ENCODE data around the gene DCAF4.

The DCAF4 gene

GRCh38 chr14:72891666-72892102 lies 34.6 kb upstream of the DCAF4 start:
- H3K36me3 Mint-ChIP-seq, result peaks cover 4% of the 10 kb centered on the region
- peak overlapping the region; percentile 98 for H3K4me3 Mint-ChIP-seq
- peaks cover 42% of the 10 kb centered on the region for H3K4me1 Mint-ChIP-seq
- ATAC-seq, result no peak
- no peaks in the 10 kb centered on the region for H3K27me3 Mint-ChIP-seq
- H3K27ac Mint-ChIP-seq, result peak overlapping the region; percentile 82
- peaks cover 3% of the 10 kb centered on the region for H3K9me3 Mint-ChIP-seq

GRCh38 chr14:72892103-72892878 lies 34.0 kb upstream of the DCAF4 start:
- H3K27me3 Mint-ChIP-seq, result no peaks in the 10 kb centered on the region

GRCh38 chr14:72892879-72893635 lies 33.2 kb upstream of the DCAF4 start:
- H3K27me3 Mint-ChIP-seq, result no peaks in the 10 kb centered on the region
- peak; percentile 31 for ATAC-seq

More at GRCh38 chr14:72892103-72892878, 34.0 kb upstream of the DCAF4 start:
- no peak for ATAC-seq
- Mint-ChIP-seq H3K9me3 (no peaks in the 10 kb centered on the region), H3K36me3 (peaks cover 3% of the 10 kb centered on the region), H3K4me3 (peak overlapping the region; percentile 98), H3K4me1 (peaks cover 42% of the 10 kb centered on the region), H3K27ac (peak overlapping the region; percentile 82)

GRCh38 chr14:72893636-72894322 lies 32.5 kb upstream of the DCAF4 start, which contains the start of gene DPF3:
Gene DPF3, minus strand, starts transcription at chr14:72894101. Its CDS starts 13 bp downstream, at chr14:72894088.
- Mint-ChIP-seq H3K9me3 (no peaks in the 10 kb centered on the region), H3K4me1 (peaks cover 32% of the 10 kb centered on the region), H3K36me3 (no peaks in the 10 kb centered on the region), H3K4me3 (peak within 1 kb of the TSS; percentile 98), H3K27me3 (no peaks in the 10 kb centered on the region), H3K27ac (peak within 1 kb of the TSS; percentile 82)
- ATAC-seq, result peak; percentile 99

More at GRCh38 chr14:72892879-72893635, 33.2 kb upstream of the DCAF4 start:
- H3K4me1 Mint-ChIP-seq, result peaks cover 39% of the 10 kb centered on the region
- no peaks in the 10 kb centered on the region for H3K36me3 Mint-ChIP-seq
- no peaks in the 10 kb centered on the region for H3K9me3 Mint-ChIP-seq
- peak overlapping the region; percentile 98 for H3K4me3 Mint-ChIP-seq
- H3K27ac Mint-ChIP-seq, result peak overlapping the region; percentile 82

- no peaks in the 10 kb centered on the region for H3K36me3 Mint-ChIP-seq
- no peaks in the 10 kb centered on the region for H3K27me3 Mint-ChIP-seq
- no peak for ATAC-seq
- H3K4me1 Mint-ChIP-seq, result peaks cover 32% of the 10 kb centered on the region
- no peaks in the 10 kb centered on the region for H3K9me3 Mint-ChIP-seq
- H3K4me3 Mint-ChIP-seq, result peak overlapping the region; percentile 98
- H3K27ac Mint-ChIP-seq, result peak overlapping the region; percentile 82
Observed at GRCh38 chr14:72894323-72894622, 32.0 kb upstream of the DCAF4 start.

GRCh38 chr14:72894623-72895378 lies 31.5 kb upstream of the DCAF4 start:
- H3K27ac Mint-ChIP-seq, result peak overlapping the region; percentile 82
- no peaks in the 10 kb centered on the region for H3K36me3 Mint-ChIP-seq
- no peaks in the 10 kb centered on the region for H3K9me3 Mint-ChIP-seq
- H3K4me3 Mint-ChIP-seq, result peak overlapping the region; percentile 98
- peaks cover 32% of the 10 kb centered on the region for H3K4me1 Mint-ChIP-seq
- no peaks in the 10 kb centered on the region for H3K27me3 Mint-ChIP-seq
- no peak for ATAC-seq

GRCh38 chr14:72898448-72898847 lies 27.8 kb upstream of the DCAF4 start:
- ATAC-seq, result no peak
- Mint-ChIP-seq H3K27ac (no peak overlapping the region), H3K4me1 (peaks cover 14% of the 10 kb centered on the region)

GRCh38 chr14:72901361-72901760 lies 24.9 kb upstream of the DCAF4 start:
- Mint-ChIP-seq H3K9me3 (no peaks in the 10 kb centered on the region), H3K4me1 (peaks cover 10% of the 10 kb centered on the region), H3K36me3 (no peaks in the 10 kb centered on the region), H3K27ac (peak overlapping the region; percentile 7), H3K4me3 (no peak overlapping the region), H3K27me3 (no peaks in the 10 kb centered on the region)
- no peak for ATAC-seq

More at GRCh38 chr14:72898448-72898847, 27.8 kb upstream of the DCAF4 start:
- H3K27me3 Mint-ChIP-seq, result no peaks in the 10 kb centered on the region
- H3K36me3 Mint-ChIP-seq, result no peaks in the 10 kb centered on the region
- no peaks in the 10 kb centered on the region for H3K9me3 Mint-ChIP-seq
- H3K4me3 Mint-ChIP-seq, result no peak overlapping the region

- Mint-ChIP-seq H3K36me3 (no peaks in the 10 kb centered on the region), H3K9me3 (no peaks in the 10 kb centered on the region), H3K27ac (no peak overlapping the region), H3K4me3 (no peak overlapping the region), H3K27me3 (no peaks in the 10 kb centered on the region), H3K4me1 (peaks cover 10% of the 10 kb centered on the region)
- ATAC-seq, result no peak
Observed at GRCh38 chr14:72902801-72903530, 23.3 kb upstream of the DCAF4 start.

- H3K4me3 Mint-ChIP-seq, result no peak overlapping the region
Observed at GRCh38 chr14:72903716-72904115, 22.5 kb upstream of the DCAF4 start.

GRCh38 chr14:72904218-72904617 lies 22.0 kb upstream of the DCAF4 start:
- Mint-ChIP-seq H3K4me3 (no peak overlapping the region), H3K9me3 (no peaks in the 10 kb centered on the region)

More at GRCh38 chr14:72903716-72904115, 22.5 kb upstream of the DCAF4 start:
- Mint-ChIP-seq H3K27ac (no peak overlapping the region), H3K36me3 (no peaks in the 10 kb centered on the region), H3K4me1 (peaks cover 10% of the 10 kb centered on the region), H3K27me3 (no peaks in the 10 kb centered on the region), H3K9me3 (no peaks in the 10 kb centered on the region)
- ATAC-seq, result no peak

GRCh38 chr14:72904840-72905561 lies 21.3 kb upstream of the DCAF4 start:
- Mint-ChIP-seq H3K36me3 (no peaks in the 10 kb centered on the region), H3K9me3 (no peaks in the 10 kb centered on the region), H3K27ac (no peak overlapping the region), H3K4me3 (no peak overlapping the region), H3K27me3 (no peaks in the 10 kb centered on the region), H3K4me1 (peaks cover 10% of the 10 kb centered on the region)
- peak; percentile 71 for ATAC-seq

More at GRCh38 chr14:72904218-72904617, 22.0 kb upstream of the DCAF4 start:
- Mint-ChIP-seq H3K27me3 (no peaks in the 10 kb centered on the region), H3K4me1 (peaks cover 10% of the 10 kb centered on the region), H3K27ac (no peak overlapping the region), H3K36me3 (no peaks in the 10 kb centered on the region)
- no peak for ATAC-seq

- Mint-ChIP-seq H3K4me3 (no peak overlapping the region), H3K27me3 (no peaks in the 10 kb centered on the region), H3K4me1 (peaks cover 10% of the 10 kb centered on the region), H3K36me3 (no peaks in the 10 kb centered on the region), H3K9me3 (no peaks in the 10 kb centered on the region), H3K27ac (no peak overlapping the region)
- no peak for ATAC-seq
Observed at GRCh38 chr14:72906316-72906715, 19.9 kb upstream of the DCAF4 start.

Measured in stimulated activated memory B cell treated with anti-CD40 and anti-IgM and Interleukin-4, amounts not matched to agents 10 μg/mL and 1 μg/mL and 100 μg/mL, for 72 hours (primary cell).